CD14-positive monocyte (primary cell): ENCODE measurements around the gene LAMC3. TPM values are rescaled to one million over a fixed set of nuclear protein-coding genes. Genes with fewer than 3 reads are reported as not detected.

Experiments used
- DNase-seq, 3 donors: peaks; one replicate each; pipeline ENCODE4 v3.0.0-alpha.2; 2011 to 2022
- H2AFZ ChIP-seq: 2 replicates; pipeline ENCODE4 v1.6.0; 2012; ENCODE audit warnings: mild to moderate bottlenecking, low read depth, low read length, inconsistent platforms; ENCODE audit not compliant: insufficient read depth, poor library complexity, severe bottlenecking
- H3K27ac ChIP-seq, 2 donors: 1 replicate in 1 of 2; 2 replicates in 1 of 2; pipeline ENCODE4 v1.5.1; 2012 to 2013; ENCODE audit warnings: low read length in 2 of 2, control low read depth in 1 of 2, inconsistent platforms in 1 of 2, low read depth in 1 of 2, mild to moderate bottlenecking in 1 of 2
- H3K27me3 ChIP-seq, 2 donors: one replicate each; pipeline versions ENCODE4 v1.6.0 to v1.6.1; 2011 to 2013; ENCODE audit warnings: low read length in 2 of 2; ENCODE audit not compliant: control insufficient read depth in 2 of 2, insufficient read depth in 2 of 2
- H3K36me3 ChIP-seq, 2 donors: replicated peaks in 1 of 2; 1 replicate in 1 of 2; 2 replicates in 1 of 2; pipeline versions ENCODE4 v1.5.1 to v1.6.1; 2012 to 2013; ENCODE audit warnings: low read length in 2 of 2, control low read depth in 1 of 2, inconsistent platforms in 1 of 2, mild to moderate bottlenecking in 1 of 2; ENCODE audit not compliant: insufficient read depth in 2 of 2, control insufficient read depth in 1 of 2
- H3K4me1 ChIP-seq, 2 donors: 1 replicate in 1 of 2; 2 replicates in 1 of 2; pipeline versions ENCODE4 v1.5.1 to v1.6.1; 2012 to 2013; ENCODE audit warnings: low read length in 2 of 2, control low read depth in 1 of 2, inconsistent platforms in 1 of 2, mild to moderate bottlenecking in 1 of 2, moderate library complexity in 1 of 2; ENCODE audit not compliant: insufficient read depth in 2 of 2, control insufficient read depth in 1 of 2
- H3K4me2 ChIP-seq: replicated peaks from 2 replicates; pipeline ENCODE3; 2012; ENCODE audit warnings: low read length, moderate library complexity, mild to moderate bottlenecking; ENCODE audit not compliant: poor library complexity, severe bottlenecking; ENCODE audit errors: extremely low read depth
- H3K4me3 ChIP-seq, 3 experiments: fragments of 200-600 bp in 1 of 3; sonication (generic) in 1 of 3; replicated peaks in 1 of 3; 1 replicate in 2 of 3; 2 replicates in 1 of 3; pipeline ENCODE4 v1.5.1; 2011 to 2013; ENCODE audit warnings: low read length in 3 of 3, mild to moderate bottlenecking in 3 of 3, control low read depth in 2 of 3, low read depth in 2 of 3, inconsistent platforms in 1 of 3, moderate library complexity in 1 of 3
- H3K79me2 ChIP-seq: 2 replicates; pipeline ENCODE4 v1.6.0; 2012; ENCODE audit warnings: mild to moderate bottlenecking, control low read depth, inconsistent platforms, low read length, moderate library complexity; ENCODE audit not compliant: insufficient read depth
- H3K9ac ChIP-seq: 2 replicates; pipeline ENCODE4 v1.6.0; 2017; ENCODE audit warnings: low read length, mild to moderate bottlenecking; ENCODE audit not compliant: insufficient read depth, poor library complexity, severe bottlenecking
- H3K9me3 ChIP-seq, 2 donors: replicated peaks in 1 of 2; 1 replicate in 1 of 2; 2 replicates in 1 of 2; pipeline versions ENCODE4 v1.5.1 to v1.6.1; 2012 to 2013; ENCODE audit warnings: low read length in 2 of 2, control low read depth in 1 of 2; ENCODE audit not compliant: control insufficient read depth in 1 of 2, insufficient read depth in 1 of 2
- H4K20me1 ChIP-seq: 2 replicates; pipeline ENCODE4 v1.6.0; 2012; ENCODE audit warnings: mild to moderate bottlenecking, low read length, control low read depth, moderate library complexity; ENCODE audit not compliant: insufficient read depth
- H3K27ac Mint-ChIP-seq, 7 donors: one replicate each; pipeline ENCODE4 v1.8.0; 2020; ENCODE audit warnings: mild to moderate bottlenecking in 7 of 7, mixed read lengths in 7 of 7, moderate library complexity in 6 of 7, inconsistent platforms in 2 of 7
- H3K27me3 Mint-ChIP-seq, 3 donors: one replicate each; pipeline ENCODE4 v1.8.0; 2021 to 2022; ENCODE audit warnings: low read depth in 3 of 3, mild to moderate bottlenecking in 3 of 3, mixed read lengths in 3 of 3, moderate library complexity in 3 of 3, inconsistent platforms in 1 of 3
- H3K36me3 Mint-ChIP-seq, 2 donors: one replicate each; pipeline ENCODE4 v1.8.0; 2020; ENCODE audit warnings: mixed read lengths in 2 of 2, inconsistent platforms in 1 of 2, mild to moderate bottlenecking in 1 of 2
- H3K4me1 Mint-ChIP-seq: one replicate; pipeline ENCODE4 v1.8.0; 2020; ENCODE audit warnings: mild to moderate bottlenecking, mixed read lengths
- H3K4me3 Mint-ChIP-seq, 2 donors: one replicate each; pipeline ENCODE4 v1.8.0; 2020; ENCODE audit warnings: mild to moderate bottlenecking in 2 of 2, mixed read lengths in 2 of 2, moderate library complexity in 1 of 2
- H3K9me3 Mint-ChIP-seq, 7 donors: one replicate each; pipeline ENCODE4 v1.8.0; 2020 to 2022; ENCODE audit warnings: mixed read lengths in 7 of 7, mild to moderate bottlenecking in 6 of 7, moderate library complexity in 6 of 7, inconsistent platforms in 2 of 7
- CTCF ChIP-seq: fragments of 200-600 bp; IDR thresholded peaks from one replicate; pipeline ENCODE4 v1.8.0; 2022; ENCODE audit warnings: antibody characterized with exemption, mild to moderate bottlenecking
- WGBS: methylation state at CpG from one replicate; pipeline ENCODE4 v1.1.5; 2013; ENCODE audit warnings: missing lambda C conversion rate; ENCODE audit not compliant: insufficient coverage; 5-methylcytosine and 5-hydroxymethylcytosine counted together
- intact Hi-C, 2 donors: fragments of 100-400 bp; cut with micrococcal nuclease; formaldehyde crosslinking; loops; one replicate each; pipeline versions ENCODE4 v1.15.0 to v1.15.1; 2023
- polyA plus RNA-seq, 3 donors: library from polyadenylated mRNA; depleted of rRNA in 1 of 3; unstranded in 2 of 3; stranded (reverse) in 1 of 3; fragments of 300-500 nt in 2 of 3; fragments of >200 nt in 1 of 3; fragmentation: Illumina TruSeq in 2 of 3; gene quantifications; 1 replicate in 2 of 3; 2 replicates in 1 of 3; pipeline ENCODE4 v1.2.3, GENCODE V29; 2012 to 2021

The LAMC3 gene
- polyA plus RNA-seq, 3 donors, result 0.19 TPM; not detected in 2

GRCh38 chr9:130972957-130973685 is 35.9 kb upstream of the LAMC3 start:
- H3K27ac Mint-ChIP-seq, result no peak overlapping the region
- no peak for TF ChIP-seq CTCF

DNA sequence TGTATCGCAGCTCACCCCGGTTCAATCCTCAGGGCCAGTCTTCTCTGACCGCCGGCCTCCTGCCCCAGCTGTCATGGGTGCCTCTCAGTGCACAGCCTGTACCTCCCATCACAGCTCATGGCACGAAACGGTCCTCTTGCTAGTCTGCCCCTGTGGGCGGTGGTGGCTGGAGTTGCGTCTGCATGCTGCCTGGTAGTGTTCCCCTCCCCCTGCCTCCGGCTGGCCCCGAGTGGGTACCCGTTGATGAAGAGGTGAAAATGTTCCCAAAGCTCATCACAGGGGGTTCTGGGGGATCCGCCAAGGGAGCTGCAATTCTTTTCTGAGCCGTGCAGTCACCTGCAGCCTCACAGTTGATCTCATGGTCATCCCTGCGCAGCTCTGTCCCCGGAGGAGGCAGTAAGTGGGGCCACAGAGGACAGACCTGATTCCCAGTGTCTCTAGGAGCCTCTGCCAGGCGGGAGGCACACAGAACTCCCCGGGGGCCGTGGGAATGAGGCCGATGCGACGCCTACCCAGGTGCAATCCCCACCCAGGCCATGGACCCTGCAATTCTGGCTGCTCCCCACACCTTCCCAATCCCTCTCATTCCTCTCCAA is 35.2 kb upstream of the LAMC3 start:
- Mint-ChIP-seq H3K27ac (no peak overlapping the region), H3K9me3 (peaks cover 0 to 2% (median 0%) of the 10 kb centered on the region in 7 donors), H3K4me3 (no peak overlapping the region), H3K36me3 (no peaks in the 10 kb centered on the region), H3K27me3 (peaks cover 4 to 14% (median 10%) of the 10 kb centered on the region in 3 donors), H3K4me1 (peaks cover 8% of the 10 kb centered on the region)
- H2AFZ ChIP-seq, result no peak overlapping the region
- H4K20me1 ChIP-seq, result no peaks in the 10 kb centered on the region
- no peak overlapping the region for H3K4me3 ChIP-seq
- DNase-seq, result no peak
- no peak overlapping the region for H3K4me2 ChIP-seq
- intact Hi-C loops, result no loop called here
- WGBS, result 81% methylated on average over 14 of the region's 21 CpGs
- H3K4me1 ChIP-seq, result peaks cover 0 to 5% of the 10 kb centered on the region in 2 donors
- H3K79me2 ChIP-seq, result no peaks in the 10 kb centered on the region
- no peak for TF ChIP-seq CTCF
- H3K9me3 ChIP-seq, result no peaks in the 10 kb centered on the region
- no peak overlapping the region for H3K9ac ChIP-seq
- no peak overlapping the region for H3K27ac ChIP-seq
- H3K27me3 ChIP-seq, result no peaks in the 10 kb centered on the region
- H3K36me3 ChIP-seq, result no peaks in the 10 kb centered on the region

More at GRCh38 chr9:130972957-130973685, 35.9 kb upstream of the LAMC3 start:
- intact Hi-C loops, result no loop called here
- Histone ChIP-seq H3K36me3 (no peaks in the 10 kb centered on the region), H3K27ac (no peak overlapping the region), H4K20me1 (no peaks in the 10 kb centered on the region), H3K4me2 (no peak overlapping the region), H3K9ac (no peak overlapping the region), H3K27me3 (no peaks in the 10 kb centered on the region), H3K79me2 (no peaks in the 10 kb centered on the region), H2AFZ (no peak overlapping the region), H3K9me3 (no peaks in the 10 kb centered on the region), H3K4me3 (no peak overlapping the region), H3K4me1 (peaks cover 0 to 5% of the 10 kb centered on the region in 2 donors)
- 91% methylated on average over 18 of the region's 19 CpGs for WGBS
- Mint-ChIP-seq H3K9me3 (peaks cover 0 to 2% (median 0%) of the 10 kb centered on the region in 7 donors), H3K4me1 (peaks cover 8% of the 10 kb centered on the region), H3K36me3 (no peaks in the 10 kb centered on the region), H3K27me3 (peaks cover 4 to 14% (median 9%) of the 10 kb centered on the region in 3 donors), H3K4me3 (no peak overlapping the region)
- no peak for DNase-seq
